Urinary bladder (tissue), 4 donors: ENCODE measurements around the gene CNMD. TPM values are rescaled to one million over a fixed set of nuclear protein-coding genes. Genes with fewer than 3 reads are reported as not detected.
"Not testable (repeated sequence)": the region's sequence is repeated elsewhere in the genome, so short reads cannot be mapped to it uniquely, and the experiment has no call there.

ENCODE experiments used
- DNase-seq: peaks from one replicate; pipeline ENCODE4 v3.0.0-alpha.2; 2015; ENCODE audit errors: extremely low spot score
- H3K27ac ChIP-seq: one replicate; pipeline ENCODE4 v1.5.1; 2013; ENCODE audit warnings: low read depth, mild to moderate bottlenecking, moderate library complexity
- H3K36me3 ChIP-seq: one replicate; pipeline ENCODE4 v1.6.1; 2013; ENCODE audit warnings: mild to moderate bottlenecking, moderate library complexity; ENCODE audit not compliant: insufficient read depth
- H3K4me1 ChIP-seq: one replicate; pipeline ENCODE4 v1.6.1; 2013; ENCODE audit warnings: mild to moderate bottlenecking, moderate library complexity; ENCODE audit not compliant: insufficient read depth
- H3K4me3 ChIP-seq: one replicate; pipeline ENCODE4 v1.5.1; 2013; ENCODE audit warnings: low read depth, low read length
- WGBS: extraction: QIAGEN DNeasy Blood & Tissue Kit; methylation state at CpG from one replicate; pipeline ENCODE4 v1.1.7; 2013; 5-methylcytosine and 5-hydroxymethylcytosine counted together
- polyA plus RNA-seq: library from polyadenylated mRNA; stranded (reverse); fragments of 200-250 nt; gene quantifications from one replicate; pipeline ENCODE4 v1.2.3, GENCODE V29; 2013
- total RNA-seq: library from RNA; depleted of rRNA; stranded (reverse); fragments of >200 nt; gene quantifications from one replicate; pipeline ENCODE4 v1.2.3, GENCODE V29; 2014
- donor health status: healthy with polysubstance abuse.
- donor health status: healthy.

CNMD gene
- total and polyA plus RNA-seq, 2 donors: 0.42 TPM; not detected in 1

DNA sequence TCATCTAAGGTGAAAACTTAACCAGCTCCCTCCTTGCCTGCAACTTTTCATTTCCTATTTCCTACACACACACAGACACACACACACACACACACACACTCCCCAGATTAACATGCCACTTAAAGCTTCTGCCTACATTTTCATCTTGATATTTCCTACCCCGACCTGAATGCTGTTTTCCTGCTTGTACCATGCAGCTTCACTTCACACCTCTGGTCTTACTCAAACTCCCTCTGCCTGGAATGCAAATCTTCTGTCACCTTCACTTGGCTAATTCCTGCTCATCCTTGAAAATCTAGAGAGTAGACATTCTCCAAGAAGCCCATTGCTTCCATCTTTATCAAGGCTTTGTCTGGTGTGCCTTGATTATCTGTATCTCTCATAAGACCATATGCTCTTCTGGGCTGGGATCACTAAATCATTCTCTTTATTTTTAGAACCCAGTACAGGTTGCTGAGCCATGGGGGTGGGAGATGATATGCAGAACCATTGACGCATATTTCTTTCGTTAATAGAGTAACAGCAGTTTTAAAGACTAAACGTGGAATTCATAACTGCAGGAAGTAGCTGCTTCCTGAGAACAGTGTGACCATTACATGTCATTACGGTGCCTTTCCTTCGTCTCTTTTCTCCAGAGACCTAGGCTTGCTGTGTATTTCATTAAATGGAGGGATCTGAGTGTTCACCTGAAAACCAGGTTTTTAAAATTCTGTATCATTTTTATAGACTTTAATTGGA is 37.7 kb downstream of the CNMD start:
- no peak overlapping the region for H3K27ac ChIP-seq
- no peaks in the 10 kb centered on the region for H3K4me1 ChIP-seq
- DNase-seq: no peak
- H3K36me3 ChIP-seq: no peaks in the 10 kb centered on the region
- WGBS: 50% methylated on average over 6 of the region's 6 CpGs
- no peak overlapping the region for H3K4me3 ChIP-seq

DNA sequence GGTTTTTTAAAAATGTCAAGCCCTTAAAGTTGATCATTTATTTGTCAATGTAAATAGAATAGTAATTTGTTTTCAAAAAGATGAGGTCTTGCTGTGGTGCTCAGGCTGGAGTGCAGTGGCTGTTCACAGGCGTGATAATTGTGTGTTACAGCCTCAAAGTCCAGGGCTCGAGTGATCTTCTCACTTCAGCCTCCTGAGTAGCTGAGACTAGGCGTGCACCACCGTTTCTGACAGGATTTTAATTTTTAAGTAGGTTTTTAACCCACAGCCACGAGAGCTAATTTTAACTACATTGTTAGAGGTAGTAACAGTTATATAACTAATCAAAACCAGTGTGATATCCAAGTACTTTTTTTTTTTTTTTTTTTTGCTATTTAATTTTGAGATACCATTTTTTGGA is 43.1 kb downstream of the CNMD start:
- peaks cover 2% of the 10 kb centered on the region for H3K36me3 ChIP-seq
- H3K4me3 ChIP-seq: no peak overlapping the region
- no peaks in the 10 kb centered on the region for H3K4me1 ChIP-seq
- no peak overlapping the region for H3K27ac ChIP-seq
- DNase-seq: no peak
- WGBS: 94% methylated on average over 5 of the region's 5 CpGs

DNA sequence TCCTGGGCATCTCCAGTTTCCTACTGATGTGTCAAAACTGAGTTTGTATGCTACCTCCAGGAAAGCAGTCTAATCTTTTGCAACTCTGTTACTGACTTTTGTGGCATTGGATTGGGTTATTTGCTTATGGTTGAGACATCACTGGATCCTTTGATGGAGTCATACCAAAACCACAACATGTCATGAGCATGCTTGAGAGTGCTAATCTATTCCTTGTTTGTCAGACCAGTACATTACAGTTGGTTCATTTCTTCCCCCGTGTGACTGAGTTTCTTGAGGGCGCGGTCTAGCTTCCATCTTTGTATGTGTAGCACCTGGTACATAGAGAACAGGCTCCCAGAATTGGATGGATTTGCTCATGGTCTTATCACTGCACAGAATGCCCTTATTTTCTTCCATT is 43.8 kb downstream of the CNMD start:
- Histone ChIP-seq H3K36me3 (peaks cover 2% of the 10 kb centered on the region), H3K27ac (no peak overlapping the region), H3K4me1 (no peaks in the 10 kb centered on the region), H3K4me3 (no peak overlapping the region)
- 89% methylated on average over 3 of the region's 3 CpGs for WGBS
- no peak for DNase-seq

DNA sequence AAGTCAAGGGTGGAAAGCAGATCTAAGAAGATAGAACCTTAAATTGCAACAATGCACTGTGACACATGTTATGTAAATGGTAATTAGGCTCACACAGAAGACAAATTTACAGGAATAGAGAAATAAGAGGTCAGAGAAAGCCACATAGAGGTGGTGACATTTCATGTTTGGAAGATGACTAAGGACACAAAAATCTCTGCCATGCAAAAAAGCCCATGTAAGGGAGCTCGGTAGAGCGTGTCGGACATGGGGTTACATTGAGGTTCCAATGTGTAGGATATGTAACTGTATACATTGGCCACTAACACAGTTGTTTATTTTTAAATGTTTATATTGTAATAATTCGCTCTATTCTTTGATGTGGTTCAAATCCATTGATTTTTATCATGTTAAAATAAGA is 53.2 kb downstream of the CNMD start:
- Histone ChIP-seq H3K36me3 (peaks cover 5% of the 10 kb centered on the region), H3K4me1 (no peaks in the 10 kb centered on the region), H3K27ac (no peak overlapping the region), H3K4me3 (no peak overlapping the region)
- 80% methylated on average over 4 of the region's 4 CpGs for WGBS
- no peak for DNase-seq

DNA sequence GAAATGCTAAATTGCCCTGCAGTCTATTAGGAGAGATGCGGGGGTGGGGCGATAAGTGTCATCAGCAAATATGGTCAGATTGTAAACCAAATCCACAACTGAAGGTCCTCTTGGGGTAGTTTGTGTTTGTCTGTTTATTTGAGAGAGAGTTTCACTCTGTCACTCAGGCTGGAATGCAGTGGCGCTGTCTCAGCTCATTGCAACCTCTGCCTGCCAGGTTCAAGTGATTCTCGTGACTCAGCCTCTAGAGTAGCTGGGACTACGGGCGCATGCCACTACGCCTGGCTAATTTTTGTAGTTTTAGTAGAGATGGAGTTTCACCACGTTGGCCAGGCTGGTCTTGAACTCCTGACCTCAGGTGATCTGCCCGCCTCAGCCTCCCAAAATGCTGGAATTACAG is 53.8 kb downstream of the CNMD start:
- not testable (repeated sequence) for H3K27ac ChIP-seq, H3K4me1 ChIP-seq, H3K36me3 ChIP-seq, H3K4me3 ChIP-seq, DNase-seq
- WGBS: 96% methylated on average over 9 of the region's 9 CpGs

- no peak overlapping the region for H3K27ac ChIP-seq
- DNase-seq: no peak
- no peak overlapping the region for H3K4me3 ChIP-seq
- H3K36me3 ChIP-seq: no peaks in the 10 kb centered on the region
- H3K4me1 ChIP-seq: no peaks in the 10 kb centered on the region
- WGBS: 93% methylated on average over 1 of the region's 1 CpG
Observed at GRCh38 chr13:52677823-52678222, 61.8 kb downstream of the CNMD start.

GRCh38 chr13:52673465-52673864 is 66.2 kb downstream of the CNMD start:
- no peaks in the 10 kb centered on the region for H3K4me1 ChIP-seq
- H3K27ac ChIP-seq: no peak overlapping the region
- no peak for DNase-seq
- 96% methylated on average over 1 of the region's 1 CpG for WGBS
- no peaks in the 10 kb centered on the region for H3K36me3 ChIP-seq
- no peak overlapping the region for H3K4me3 ChIP-seq

DNA sequence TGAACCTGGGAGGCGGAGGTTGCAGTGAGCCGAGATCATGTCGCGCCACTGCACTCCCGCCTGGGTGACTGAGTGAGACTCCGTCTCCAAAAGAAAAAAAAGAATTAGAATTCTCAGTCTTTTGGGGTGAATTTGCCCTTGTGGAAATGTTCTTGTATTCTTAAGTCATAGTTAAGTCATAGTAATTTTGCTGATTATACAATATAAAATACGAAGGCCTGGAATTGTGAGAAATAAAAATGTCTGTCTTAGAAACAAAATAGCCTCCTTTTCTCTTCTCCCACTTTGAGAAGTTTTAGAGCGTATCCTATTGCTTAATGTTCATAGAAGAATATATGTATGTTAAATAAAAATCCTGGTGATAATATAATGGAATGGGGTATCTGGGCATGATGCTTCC is 68.9 kb downstream of the CNMD start:
- H3K4me1 ChIP-seq: no peaks in the 10 kb centered on the region
- no peak overlapping the region for H3K27ac ChIP-seq
- 97% methylated on average over 8 of the region's 8 CpGs for WGBS
- no peak for DNase-seq
- no peak overlapping the region for H3K4me3 ChIP-seq
- H3K36me3 ChIP-seq: peaks cover 1% of the 10 kb centered on the region

DNA sequence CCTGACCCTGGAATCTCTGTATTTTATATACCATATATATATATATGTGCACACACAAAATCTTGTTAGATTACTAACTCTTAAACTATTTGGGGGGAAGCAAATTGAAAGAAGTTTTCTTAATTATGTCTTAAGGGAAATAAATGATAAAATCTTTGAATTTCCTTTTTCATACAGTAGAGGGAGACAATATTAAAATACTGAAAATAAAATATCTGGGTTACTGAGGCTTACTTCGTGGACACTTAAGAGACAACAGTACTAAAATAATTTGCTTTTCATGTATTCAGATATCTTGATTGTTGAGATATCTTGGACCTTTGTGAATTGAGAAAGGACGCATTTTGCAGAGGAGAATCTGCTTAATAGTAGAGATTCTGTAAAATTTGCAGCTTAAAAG is 69.9 kb downstream of the CNMD start:
- Histone ChIP-seq H3K4me1 (no peaks in the 10 kb centered on the region), H3K4me3 (no peak overlapping the region), H3K36me3 (peaks cover 1% of the 10 kb centered on the region), H3K27ac (no peak overlapping the region)
- no peak for DNase-seq
- WGBS: 79% methylated on average over 2 of the region's 2 CpGs

GRCh38 chr13:52665325-52665724 is 74.3 kb downstream of the CNMD start:
- no peak overlapping the region for H3K27ac ChIP-seq
- no peak overlapping the region for H3K4me3 ChIP-seq
- no peak for DNase-seq
- H3K36me3 ChIP-seq: peaks cover 1% of the 10 kb centered on the region
- no peaks in the 10 kb centered on the region for H3K4me1 ChIP-seq

DNA sequence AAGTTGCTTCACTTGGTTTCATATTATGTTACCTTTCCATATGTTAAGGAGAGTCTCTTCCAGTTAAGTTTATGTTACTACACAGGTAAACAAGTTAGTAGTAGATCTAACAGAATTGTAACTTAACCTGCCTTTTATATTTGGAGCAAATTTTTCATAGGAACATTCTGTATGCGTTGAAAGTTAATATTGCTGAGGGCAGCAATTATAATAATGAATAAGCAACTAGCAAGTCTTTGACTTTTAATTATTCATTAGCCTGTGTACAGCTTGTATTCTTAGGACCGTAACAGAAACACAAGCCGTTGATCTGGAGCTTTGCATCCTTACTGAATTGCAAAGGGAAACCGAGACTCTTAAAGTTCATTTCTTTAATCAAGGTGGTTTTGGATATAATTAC is 75.3 kb downstream of the CNMD start:
- H3K4me1 ChIP-seq: no peaks in the 10 kb centered on the region
- no peak overlapping the region for H3K27ac ChIP-seq
- DNase-seq: no peak
- 97% methylated on average over 4 of the region's 4 CpGs for WGBS
- H3K4me3 ChIP-seq: no peak overlapping the region
- H3K36me3 ChIP-seq: peaks cover 1% of the 10 kb centered on the region

DNA sequence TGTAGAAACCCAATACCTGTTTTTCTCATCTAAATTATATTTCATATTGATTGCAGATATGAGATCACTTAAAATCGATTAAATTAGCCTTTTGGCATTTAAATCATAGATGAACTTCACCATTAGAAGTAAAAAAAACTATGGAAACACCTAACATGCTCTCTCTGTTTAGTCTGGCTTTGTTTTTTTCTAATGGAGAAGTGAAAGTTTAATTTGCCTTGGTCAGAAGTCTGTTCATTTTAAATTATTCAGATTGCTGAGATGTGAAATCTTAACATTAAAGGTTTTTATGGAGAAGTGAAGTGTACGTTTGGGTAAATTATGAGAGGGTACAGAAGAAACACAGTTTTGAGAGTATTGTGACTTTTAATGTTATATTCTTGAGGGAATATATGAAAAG is 80.3 kb downstream of the CNMD start:
- Histone ChIP-seq H3K27ac (no peak overlapping the region), H3K4me1 (peaks cover 1% of the 10 kb centered on the region), H3K36me3 (no peaks in the 10 kb centered on the region), H3K4me3 (no peak overlapping the region)
- WGBS: 90% methylated on average over 2 of the region's 2 CpGs
- no peak for DNase-seq
